ENCODE data around the gene PRAME.
"Not testable (repeated sequence)": the region's sequence is repeated elsewhere in the genome, so short reads cannot be mapped to it uniquely, and the experiment has no call there.

GRCh38 chr22:22510833-22511232 is 48.2 kb downstream of the PRAME start:
- TF ChIP-seq USF2 (IDR thresholded peaks at IDR 0.05; ENCODE audit: borderline replicate concordance, low read depth, low read length); CTCF (IDR thresholded peaks at IDR 0.05 in 2 of 3, conservative IDR thresholded peaks at IDR 0.05 in 1 of 3; ENCODE audit: control insufficient read depth in 2 of 3, extremely low read depth in 1 of 3, insufficient read depth in 1 of 3, low read depth in 3 of 3, low read length in 3 of 3); POLR2A (IDR thresholded peaks at IDR 0.05; ENCODE audit: low read depth, low read length); SMC3 (IDR thresholded peaks at IDR 0.05; ENCODE audit: borderline replicate concordance, low read length); PRDM15 (CRISPR knock-in tag; IDR thresholded peaks at IDR 0.05); SREBF2 (IDR thresholded peaks at IDR 0.05; ENCODE audit: low read length); EZH2 (IDR thresholded peaks at IDR 0.05; ENCODE audit: borderline replicate concordance, control insufficient read depth, low read depth, low read length); NR2C2 (IDR thresholded peaks at IDR 0.05; ENCODE audit: borderline replicate concordance, control insufficient read depth, insufficient read length, low read depth); SUZ12 (IDR thresholded peaks at IDR 0.05; ENCODE audit: unreplicated experiment): not testable (repeated sequence)

Measured in GM12878 (cell line).